NCI-H146 (cell line): ENCODE measurements around the gene ELOVL7.
"Not testable (repeated sequence)": the region's sequence is repeated elsewhere in the genome, so short reads cannot be mapped to it uniquely, and the experiment has no call there.

Source experiments
- DNase-seq: peaks from one replicate; lab custom pipeline; 2025; lab: John Stamatoyannopoulos, UW

The ELOVL7 gene

DNA sequence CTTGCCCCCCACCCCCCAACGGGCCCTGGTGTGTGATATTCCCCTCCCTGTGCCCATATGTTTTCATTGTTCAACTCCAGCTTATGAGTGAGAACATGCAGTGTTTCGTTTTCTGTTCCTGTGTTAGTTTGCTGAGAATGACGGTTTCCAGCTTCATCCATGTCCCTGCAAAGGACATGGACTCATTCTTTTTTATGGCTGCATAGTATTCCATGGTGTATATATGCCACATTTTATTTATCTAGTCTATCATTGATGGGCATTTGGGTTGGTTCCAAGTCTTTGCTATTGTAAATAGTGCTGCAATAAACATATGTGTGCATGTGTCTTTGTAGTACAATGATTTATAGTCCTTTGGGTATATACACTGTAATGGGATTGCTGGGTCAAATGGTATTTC, 132.2 kb downstream of the ELOVL7 start:
- DNase-seq = not testable (repeated sequence)

- no peak for DNase-seq
Measured at GRCh38 chr5:60710362-60710761, 133.7 kb downstream of the ELOVL7 start.

- DNase-seq = no peak
Measured at GRCh38 chr5:60705144-60705543, 138.9 kb downstream of the ELOVL7 start.

DNA sequence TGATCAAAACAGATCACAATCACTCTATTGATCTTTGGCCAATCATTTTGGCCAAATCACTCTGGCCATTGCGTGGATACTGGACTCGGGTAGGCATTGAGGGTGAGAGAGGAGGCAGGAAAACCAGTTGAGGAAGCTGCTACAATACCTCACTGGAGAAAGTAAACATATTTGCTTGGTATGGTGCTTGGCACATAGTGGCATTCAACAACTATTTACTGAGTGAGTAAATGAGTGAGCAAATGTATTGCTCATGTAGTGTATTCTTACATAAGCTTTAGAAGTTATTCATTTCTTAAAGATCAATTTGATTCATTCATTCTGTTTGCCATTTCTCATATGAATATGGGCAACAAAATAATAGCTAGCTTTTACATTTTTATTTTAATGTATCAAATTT, 140.1 kb downstream of the ELOVL7 start:
- DNase-seq = no peak
